ENCODE data around the gene CARD9.

Gene CARD9

GRCh38 chr9:136317695-136318094, 55.8 kb downstream of the CARD9 start:
- no peak for DNase-seq

GRCh38 chr9:136316896-136317676, 56.4 kb downstream of the CARD9 start:
- DNase-seq, result no peak

- DNase-seq, result no peak
Observed at GRCh38 chr9:136316271-136316751, 57.2 kb downstream of the CARD9 start.

GRCh38 chr9:136314944-136315343, 58.5 kb downstream of the CARD9 start:
- DNase-seq, result no peak

GRCh38 chr9:136314056-136314416, 59.4 kb downstream of the CARD9 start:
- DNase-seq, result no peak
